NCI-H2081 (cell line): ENCODE data around the gene TENT4A.
A peak's percentile ranks its signal among the peaks of the same experiment; 100 is the strongest.
"Not testable (repeated sequence)": the region's sequence is repeated elsewhere in the genome, so short reads cannot be mapped to it uniquely, and the experiment has no call there.

Experiments
- DNase-seq, 2 experiments: peaks; one replicate each; lab custom pipeline; 2025; lab: John Stamatoyannopoulos, UW

TENT4A gene

GRCh38 chr5:6773342-6774035 lies 60.3 kb downstream of the TENT4A start:
- DNase-seq, result peak; percentile 56 to 75

GRCh38 chr5:6774207-6774606 lies 61.0 kb downstream of the TENT4A start:
- not testable (repeated sequence) for DNase-seq

- no peak for DNase-seq
Measured at GRCh38 chr5:6774721-6775204, 61.5 kb downstream of the TENT4A start.

GRCh38 chr5:6775571-6775970 lies 62.3 kb downstream of the TENT4A start:
- no peak for DNase-seq

GRCh38 chr5:6780802-6781391 lies 67.7 kb downstream of the TENT4A start:
- no peak for DNase-seq

GRCh38 chr5:6781716-6782115 lies 68.5 kb downstream of the TENT4A start:
- DNase-seq, result no peak

GRCh38 chr5:6783787-6784186 lies 70.6 kb downstream of the TENT4A start:
- no peak for DNase-seq

GRCh38 chr5:6784481-6784880 lies 71.2 kb downstream of the TENT4A start:
- no peak for DNase-seq

GRCh38 chr5:6785161-6785860 lies 72.1 kb downstream of the TENT4A start:
- no peak for DNase-seq

- DNase-seq, result no peak
Measured at GRCh38 chr5:6785861-6786180, 72.6 kb downstream of the TENT4A start.

GRCh38 chr5:6786786-6787495 lies 73.7 kb downstream of the TENT4A start:
- no peak for DNase-seq

- DNase-seq, result no peak
Measured at GRCh38 chr5:6787941-6788340, 74.7 kb downstream of the TENT4A start.

GRCh38 chr5:6788439-6788838 lies 75.2 kb downstream of the TENT4A start:
- no peak for DNase-seq

- DNase-seq, result no peak
Measured at GRCh38 chr5:6788956-6789649, 75.9 kb downstream of the TENT4A start.

GRCh38 chr5:6790346-6790865 lies 77.2 kb downstream of the TENT4A start:
- DNase-seq, result no peak

GRCh38 chr5:6791031-6791430 lies 77.8 kb downstream of the TENT4A start:
- DNase-seq, result peak; percentile 56 to 83

- DNase-seq, result no peak
Measured at GRCh38 chr5:6792376-6792775, 79.1 kb downstream of the TENT4A start.

GRCh38 chr5:6792911-6793471 lies 79.8 kb downstream of the TENT4A start:
- DNase-seq, result no peak

- no peak for DNase-seq
Measured at GRCh38 chr5:6801236-6801635, 88.0 kb downstream of the TENT4A start.

GRCh38 chr5:6803981-6804550 lies 90.8 kb downstream of the TENT4A start:
- no peak for DNase-seq
